ENCODE results near the gene ECSIT.
"Not testable (repeated sequence)": the region's sequence is repeated elsewhere in the genome, so short reads cannot be mapped to it uniquely, and the experiment has no call there.

- TF ChIP-seq, protein P1, sequence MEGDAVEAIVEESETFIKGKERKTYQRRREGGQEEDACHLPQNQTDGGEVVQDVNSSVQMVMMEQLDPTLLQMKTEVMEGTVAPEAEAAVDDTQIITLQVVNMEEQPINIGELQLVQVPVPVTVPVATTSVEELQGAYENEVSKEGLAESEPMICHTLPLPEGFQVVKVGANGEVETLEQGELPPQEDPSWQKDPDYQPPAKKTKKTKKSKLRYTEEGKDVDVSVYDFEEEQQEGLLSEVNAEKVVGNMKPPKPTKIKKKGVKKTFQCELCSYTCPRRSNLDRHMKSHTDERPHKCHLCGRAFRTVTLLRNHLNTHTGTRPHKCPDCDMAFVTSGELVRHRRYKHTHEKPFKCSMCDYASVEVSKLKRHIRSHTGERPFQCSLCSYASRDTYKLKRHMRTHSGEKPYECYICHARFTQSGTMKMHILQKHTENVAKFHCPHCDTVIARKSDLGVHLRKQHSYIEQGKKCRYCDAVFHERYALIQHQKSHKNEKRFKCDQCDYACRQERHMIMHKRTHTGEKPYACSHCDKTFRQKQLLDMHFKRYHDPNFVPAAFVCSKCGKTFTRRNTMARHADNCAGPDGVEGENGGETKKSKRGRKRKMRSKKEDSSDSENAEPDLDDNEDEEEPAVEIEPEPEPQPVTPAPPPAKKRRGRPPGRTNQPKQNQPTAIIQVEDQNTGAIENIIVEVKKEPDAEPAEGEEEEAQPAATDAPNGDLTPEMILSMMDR (IDR thresholded peaks at IDR 0.05): not testable (repeated sequence)
- TF ChIP-seq POLR2A, EP300, POLR2AphosphoS5 (IDR thresholded peaks at IDR 0.05): not testable (repeated sequence)
Observed at GRCh38 chr19:11564082-11564807, 35.3 kb upstream of the ECSIT start.
